ENCODE results near the gene SNN.

- TF ChIP-seq HDGF (IDR thresholded peaks at IDR 0.05), result no peak
- no peak for TF ChIP-seq TCF7L2 (IDR thresholded peaks at IDR 0.05; ENCODE audit: low read depth, low read length)
- no peak for TF ChIP-seq BRF1 (IDR thresholded peaks at IDR 0.05; ENCODE audit: borderline replicate concordance, extremely low read depth, insufficient read length)
- no peak for TF ChIP-seq STAT5A (IDR thresholded peaks at IDR 0.05; ENCODE audit: borderline replicate concordance, low read length)
- TF ChIP-seq, protein P1, sequence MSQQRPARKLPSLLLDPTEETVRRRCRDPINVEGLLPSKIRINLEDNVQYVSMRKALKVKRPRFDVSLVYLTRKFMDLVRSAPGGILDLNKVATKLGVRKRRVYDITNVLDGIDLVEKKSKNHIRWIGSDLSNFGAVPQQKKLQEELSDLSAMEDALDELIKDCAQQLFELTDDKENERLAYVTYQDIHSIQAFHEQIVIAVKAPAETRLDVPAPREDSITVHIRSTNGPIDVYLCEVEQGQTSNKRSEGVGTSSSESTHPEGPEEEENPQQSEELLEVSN (IDR thresholded peaks at IDR 0.05; ENCODE audit: borderline replicate concordance in 1 of 2, extremely low read depth in 1 of 2, insufficient read depth in 1 of 2, insufficient read length in 1 of 2, low read depth in 1 of 2, low read length in 1 of 2, poor library complexity in 1 of 2, severe bottlenecking in 1 of 2), result no peak
- TF ChIP-seq ATF1 (CRISPR knock-in tag; IDR thresholded peaks at IDR 0.05), result no peak
- no peak for TF ChIP-seq ATF1 (tag; IDR thresholded peaks at IDR 0.05)
- no peak for TF ChIP-seq ZBTB8A (IDR thresholded peaks at IDR 0.05; ENCODE audit: partially characterized antibody)
- TF ChIP-seq MYBL2 (IDR thresholded peaks at IDR 0.05; ENCODE audit: low read depth), result no peak
- TF ChIP-seq MYBL2 (CRISPR knock-in tag; IDR thresholded peaks at IDR 0.05; ENCODE audit: borderline replicate concordance), result no peak
- no peak for TF ChIP-seq AFF4 (CRISPR knock-in tag; IDR thresholded peaks at IDR 0.05)
These were observed 7.6 kb downstream of the SNN start for GRCh38 chr16:11675561-11676511.

Measured in K562 (cell line).